Transverse colon (tissue), 4 donors: Measurements from ENCODE around the gene B3GALNT2.

Experiments
- CTCF ChIP-seq, 5 experiments: fragments of 200-600 bp in 3 of 5; fragments of 450-650 bp in 2 of 5; sonication (generic) in 3 of 5; IDR thresholded peaks; 1 replicate in 2 of 5; 2 replicates in 3 of 5; pipeline ENCODE4 v1.5.1; 2016 to 2017; ENCODE audit warnings: antibody characterized with exemption in 5 of 5, inconsistent platforms in 3 of 5, mild to moderate bottlenecking in 2 of 5, moderate library complexity in 1 of 5
- POLR2A ChIP-seq: fragments of 450-650 bp; IDR thresholded peaks from one replicate; pipeline ENCODE4 v1.6.1; 2016; ENCODE audit warnings: antibody characterized with exemption, mild to moderate bottlenecking, moderate library complexity
- POLR2AphosphoS5 ChIP-seq, 3 donors: sonication (generic); formaldehyde crosslinking; IDR thresholded peaks; one replicate each; pipeline ENCODE4 v1.6.1; 2016; ENCODE audit warnings: antibody characterized with exemption in 3 of 3

- TF ChIP-seq CTCF (IDR thresholded peaks at IDR 0.05), result no peak
- no peak for TF ChIP-seq POLR2A
- TF ChIP-seq POLR2AphosphoS5 (IDR thresholded peaks at IDR 0.05), result no peak
Observed at GRCh38 chr1:235485558-235485957, 18.7 kb downstream of the B3GALNT2 start.
